NB4 (cell line): Measurements from ENCODE around the gene COL4A2.

Experiments
- MYC ChIP-seq: IDR thresholded peaks from 2 replicates; pipeline ENCODE4 v1.6.1; 2011; ENCODE audit warnings: low read depth, low read length
- POLR2A ChIP-seq: IDR thresholded peaks from 2 replicates; pipeline ENCODE4 v1.6.1; 2011; ENCODE audit warnings: mild to moderate bottlenecking; ENCODE audit not compliant: insufficient read length; ENCODE audit errors: extremely low read depth
- TF ChIP-seq, protein P1 (sequence below): IDR thresholded peaks from one replicate; pipeline ENCODE4 v1.5.1; 2012; ENCODE audit warnings: low read depth, low read length

DNA sequence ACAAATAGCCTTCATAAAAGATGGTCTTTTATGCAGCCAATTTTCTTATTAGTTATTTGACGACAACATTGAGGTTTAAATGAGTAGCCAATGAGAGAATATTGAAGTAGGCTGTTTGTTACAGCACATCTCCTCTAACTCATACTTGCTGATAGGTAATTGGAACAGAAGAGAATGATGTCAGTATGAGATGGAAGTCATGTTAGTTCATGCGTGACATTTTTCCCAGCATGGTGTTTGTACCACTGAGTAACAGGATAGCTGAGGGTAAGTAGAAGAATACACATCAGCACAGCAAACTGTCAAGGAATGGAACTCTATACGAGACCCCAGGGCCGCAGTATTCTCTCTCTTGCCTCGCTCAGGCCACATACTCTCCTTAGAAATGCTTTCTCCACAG, 37.2 kb downstream of the COL4A2 start:
- TF ChIP-seq, protein P1, sequence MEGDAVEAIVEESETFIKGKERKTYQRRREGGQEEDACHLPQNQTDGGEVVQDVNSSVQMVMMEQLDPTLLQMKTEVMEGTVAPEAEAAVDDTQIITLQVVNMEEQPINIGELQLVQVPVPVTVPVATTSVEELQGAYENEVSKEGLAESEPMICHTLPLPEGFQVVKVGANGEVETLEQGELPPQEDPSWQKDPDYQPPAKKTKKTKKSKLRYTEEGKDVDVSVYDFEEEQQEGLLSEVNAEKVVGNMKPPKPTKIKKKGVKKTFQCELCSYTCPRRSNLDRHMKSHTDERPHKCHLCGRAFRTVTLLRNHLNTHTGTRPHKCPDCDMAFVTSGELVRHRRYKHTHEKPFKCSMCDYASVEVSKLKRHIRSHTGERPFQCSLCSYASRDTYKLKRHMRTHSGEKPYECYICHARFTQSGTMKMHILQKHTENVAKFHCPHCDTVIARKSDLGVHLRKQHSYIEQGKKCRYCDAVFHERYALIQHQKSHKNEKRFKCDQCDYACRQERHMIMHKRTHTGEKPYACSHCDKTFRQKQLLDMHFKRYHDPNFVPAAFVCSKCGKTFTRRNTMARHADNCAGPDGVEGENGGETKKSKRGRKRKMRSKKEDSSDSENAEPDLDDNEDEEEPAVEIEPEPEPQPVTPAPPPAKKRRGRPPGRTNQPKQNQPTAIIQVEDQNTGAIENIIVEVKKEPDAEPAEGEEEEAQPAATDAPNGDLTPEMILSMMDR = no peak
- TF ChIP-seq POLR2A (no peak), MYC (no peak)
